ENCODE data around the gene PDZD11. TPM values are rescaled to one million over a fixed set of nuclear protein-coding genes. Genes with fewer than 3 reads are reported as not detected.
"Not testable (repeated sequence)": the region's sequence is repeated elsewhere in the genome, so short reads cannot be mapped to it uniquely, and the experiment has no call there.

Gene PDZD11
- total and polyA plus RNA-seq, 9 donors = 9.4 to 93.4 (median 26.1) TPM

DNA sequence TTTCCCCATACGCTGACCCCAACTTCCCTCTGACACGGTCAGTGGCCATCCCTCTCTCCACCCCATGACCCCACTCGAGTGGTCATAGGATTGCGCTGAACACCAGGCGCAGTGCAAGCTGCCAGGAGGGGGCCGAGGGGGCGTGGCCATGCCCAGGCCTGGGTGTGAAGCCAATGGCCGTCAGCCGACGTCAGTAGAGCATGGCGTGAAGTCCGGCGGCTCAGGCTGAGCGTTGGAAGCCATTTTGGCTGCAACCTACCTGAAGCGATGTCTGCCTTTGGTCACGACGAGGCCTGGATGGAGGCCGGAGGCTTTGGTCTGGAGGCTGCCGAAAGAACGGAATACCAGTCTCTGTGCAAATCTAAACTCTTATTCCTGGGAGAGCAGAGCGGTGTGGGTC is 7.8 kb downstream of the PDZD11 start, which contains the start of gene RAB41:
RAB41 (plus strand) TSS at position 222 of the 400 bp plus-strand sequence; CDS start at position 268, 46 bp downstream.
- TF ChIP-seq POLR2A (IDR thresholded peaks at IDR 0.05) = no peak
- no peak for TF ChIP-seq EP300 (IDR thresholded peaks at IDR 0.05)
- TF ChIP-seq, protein P1, sequence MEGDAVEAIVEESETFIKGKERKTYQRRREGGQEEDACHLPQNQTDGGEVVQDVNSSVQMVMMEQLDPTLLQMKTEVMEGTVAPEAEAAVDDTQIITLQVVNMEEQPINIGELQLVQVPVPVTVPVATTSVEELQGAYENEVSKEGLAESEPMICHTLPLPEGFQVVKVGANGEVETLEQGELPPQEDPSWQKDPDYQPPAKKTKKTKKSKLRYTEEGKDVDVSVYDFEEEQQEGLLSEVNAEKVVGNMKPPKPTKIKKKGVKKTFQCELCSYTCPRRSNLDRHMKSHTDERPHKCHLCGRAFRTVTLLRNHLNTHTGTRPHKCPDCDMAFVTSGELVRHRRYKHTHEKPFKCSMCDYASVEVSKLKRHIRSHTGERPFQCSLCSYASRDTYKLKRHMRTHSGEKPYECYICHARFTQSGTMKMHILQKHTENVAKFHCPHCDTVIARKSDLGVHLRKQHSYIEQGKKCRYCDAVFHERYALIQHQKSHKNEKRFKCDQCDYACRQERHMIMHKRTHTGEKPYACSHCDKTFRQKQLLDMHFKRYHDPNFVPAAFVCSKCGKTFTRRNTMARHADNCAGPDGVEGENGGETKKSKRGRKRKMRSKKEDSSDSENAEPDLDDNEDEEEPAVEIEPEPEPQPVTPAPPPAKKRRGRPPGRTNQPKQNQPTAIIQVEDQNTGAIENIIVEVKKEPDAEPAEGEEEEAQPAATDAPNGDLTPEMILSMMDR (IDR thresholded peaks at IDR 0.05) = no peak
- Histone ChIP-seq H3K27ac (no peak within 1 kb of the TSS), H3K36me3 (no peaks in the 10 kb centered on the region), H3K4me3 (no peak within 1 kb of the TSS), H3K4me1 (ENCODE audit: insufficient read depth) (no peaks in the 10 kb centered on the region), H3K9me3 (peaks cover 0 to 3% of the 10 kb centered on the region in 2 donors), H3K27me3 (no peaks in the 10 kb centered on the region)
- intact Hi-C loops (cut with DNase I) = no loop called here
- DNase-seq = no peak
- WGBS, 3 donors = 89 to 94% (median 91%) methylated on average over 21 of the region's 21 CpGs

DNA sequence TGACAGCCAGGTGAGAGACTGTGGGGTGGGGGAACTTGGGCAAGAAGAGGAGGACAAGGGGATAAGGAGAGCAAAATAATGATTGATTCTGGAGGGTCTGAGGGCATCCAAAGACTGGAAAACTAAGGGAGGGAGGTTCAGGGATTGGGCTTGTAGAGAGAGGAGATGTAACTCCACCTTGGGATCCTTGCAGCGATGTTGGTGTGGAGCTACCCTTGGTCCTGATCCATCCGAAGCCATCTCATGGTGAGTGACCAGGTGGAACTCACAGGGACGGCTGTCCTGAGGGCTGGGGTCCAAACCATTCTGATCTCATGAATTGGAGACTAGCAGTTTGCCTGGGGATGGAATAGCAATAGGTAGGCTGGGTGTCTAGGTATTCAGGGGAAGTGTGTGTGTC is 9.2 kb downstream of the PDZD11 start:
- Histone ChIP-seq H3K4me1 (ENCODE audit: insufficient read depth) (no peaks in the 10 kb centered on the region), H3K4me3 (no peak overlapping the region), H3K27me3 (no peaks in the 10 kb centered on the region), H3K36me3 (no peaks in the 10 kb centered on the region), H3K27ac (no peak overlapping the region), H3K9me3 (peaks cover 0 to 3% of the 10 kb centered on the region in 2 donors)
- 62 to 70% (median 68%) methylated on average over 3 of the region's 3 CpGs for WGBS, 3 donors
- no peak for DNase-seq
- TF ChIP-seq POLR2A (IDR thresholded peaks at IDR 0.05) (no peak), EP300 (IDR thresholded peaks at IDR 0.05) (no peak)
- TF ChIP-seq, protein P1 (IDR thresholded peaks at IDR 0.05) = no peak
- intact Hi-C loops (cut with DNase I) = no loop called here

DNA sequence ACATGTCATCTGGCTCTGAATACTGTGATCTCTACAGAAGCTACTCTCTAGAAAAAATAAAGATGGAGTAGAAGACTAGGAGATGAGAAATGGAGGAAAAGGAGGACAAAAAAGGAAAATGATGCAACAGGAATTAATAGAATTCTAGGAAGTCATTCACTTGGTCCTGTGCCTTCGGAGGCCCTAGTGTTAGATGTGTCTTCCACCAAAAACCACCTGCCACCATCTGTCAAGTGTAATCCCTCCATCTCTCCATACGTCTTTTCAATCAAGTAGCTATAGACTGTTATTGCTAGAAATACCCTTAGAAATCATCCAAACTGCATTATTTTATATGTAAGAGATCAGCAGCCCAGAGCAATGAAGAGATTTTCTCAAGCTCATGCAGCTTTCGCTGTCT is 10.6 kb downstream of the PDZD11 start:
- Histone ChIP-seq H3K36me3 (no peaks in the 10 kb centered on the region), H3K27me3 (no peaks in the 10 kb centered on the region), H3K27ac (no peak overlapping the region), H3K4me3 (no peak overlapping the region), H3K9me3 (peaks cover 0 to 3% of the 10 kb centered on the region in 2 donors), H3K4me1 (ENCODE audit: insufficient read depth) (no peaks in the 10 kb centered on the region)
- intact Hi-C loops (cut with DNase I) = no loop called here
- no peak for TF ChIP-seq POLR2A (IDR thresholded peaks at IDR 0.05)
- TF ChIP-seq EP300 (IDR thresholded peaks at IDR 0.05) = no peak
- TF ChIP-seq, protein P1 (IDR thresholded peaks at IDR 0.05) = no peak
- 80 to 84% (median 82%) methylated on average over 3 of the region's 3 CpGs for WGBS, 3 donors
- DNase-seq = no peak

DNA sequence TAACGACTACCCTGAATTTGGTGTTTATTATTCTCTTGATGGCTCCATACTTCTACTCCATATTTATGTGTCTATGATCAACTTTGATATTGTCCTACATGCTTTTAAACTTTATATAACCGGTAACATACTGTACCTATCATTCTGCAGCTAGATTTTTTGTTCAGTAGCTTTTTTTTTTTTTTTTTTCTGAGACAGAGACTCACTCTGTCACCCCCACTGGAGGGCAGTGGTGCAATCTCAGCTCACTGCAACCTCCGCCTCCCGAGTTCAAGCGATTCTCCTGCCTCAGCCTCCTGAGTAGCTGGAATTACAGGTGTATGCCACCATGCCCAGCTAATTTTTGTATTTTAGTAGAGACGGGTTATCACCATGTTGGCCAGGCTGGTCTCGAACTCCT is 15.7 kb downstream of the PDZD11 start:
- H3K27ac ChIP-seq; intact Hi-C loops (cut with DNase I); H3K9me3 ChIP-seq; DNase-seq; H3K4me1 ChIP-seq (ENCODE audit: insufficient read depth); H3K27me3 ChIP-seq; H3K4me3 ChIP-seq; H3K36me3 ChIP-seq: not testable (repeated sequence)
- 72 to 75% (median 75%) methylated on average over 7 of the region's 7 CpGs for WGBS, 3 donors

DNA sequence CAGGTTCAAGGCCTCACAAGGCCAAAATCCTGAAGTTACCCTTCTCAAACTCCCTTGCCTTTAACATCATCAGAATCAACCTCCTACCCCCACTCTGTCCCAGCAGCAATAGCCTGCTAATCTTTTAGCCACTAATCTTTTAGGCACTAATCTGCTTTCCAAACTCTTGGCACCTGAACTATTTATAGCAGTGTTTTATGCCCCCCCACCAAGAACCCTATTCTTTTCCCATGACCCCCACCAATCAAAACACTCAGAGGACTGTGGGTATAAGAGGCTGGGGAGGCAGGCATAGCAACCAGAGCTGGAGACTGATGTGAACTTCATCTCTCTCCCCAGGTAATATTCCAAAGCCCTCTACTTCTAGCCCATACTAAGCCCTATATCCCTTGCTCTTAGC is 21.7 kb downstream of the PDZD11 start, which contains the start of gene ARR3:
ARR3 (plus strand) TSS at position 301 of the 400 bp plus-strand sequence. CDS start 1,052 bp downstream, outside the sequence.
- intact Hi-C loops (cut with DNase I) = no loop called here
- no peak for TF ChIP-seq EP300 (IDR thresholded peaks at IDR 0.05)
- TF ChIP-seq POLR2A (IDR thresholded peaks at IDR 0.05) = no peak
- TF ChIP-seq, protein P1 (IDR thresholded peaks at IDR 0.05) = no peak
- DNase-seq = no peak
- H3K27me3 ChIP-seq = no peaks in the 10 kb centered on the region
- no peaks in the 10 kb centered on the region for H3K4me1 ChIP-seq (ENCODE audit: insufficient read depth)
- H3K4me3 ChIP-seq = no peak within 1 kb of the TSS
- H3K36me3 ChIP-seq = no peaks in the 10 kb centered on the region
- no peaks in the 10 kb centered on the region for H3K9me3 ChIP-seq
- no peak within 1 kb of the TSS for H3K27ac ChIP-seq
